ENCODE data around the gene RABEPK. TPM values are rescaled to one million over a fixed set of nuclear protein-coding genes. Genes with fewer than 3 reads are reported as not detected.

Gene RABEPK
- total and polyA plus RNA-seq, 2 experiments from 2014 or later, result 20.4 to 30.1 TPM

- Histone ChIP-seq H4K20me1 (ENCODE audit: insufficient read depth, poor library complexity, severe bottlenecking) (peaks cover 8% of the 10 kb centered on the region), H3K79me2 (peaks cover 16% of the 10 kb centered on the region), H3K27me3 (no peaks in the 10 kb centered on the region), H3K4me2 (no peak overlapping the region), H3K4me3 (no peak overlapping the region), H2AFZ (no peak overlapping the region), H3K9me2 (replicated peaks; ENCODE audit: insufficient read depth) (no peaks in the 10 kb centered on the region), H3K36me3 (replicated peaks; ENCODE audit: insufficient read depth, low read depth) (no peaks in the 10 kb centered on the region), H3K4me1 (ENCODE audit: insufficient read depth) (peaks cover 7% of the 10 kb centered on the region), H3K9me3 (ENCODE audit: low read depth) (no peaks in the 10 kb centered on the region), H3K27ac (no peak overlapping the region)
- DNase-seq (ENCODE audit: low spot score), result no peak
- WGBS (ENCODE audit: low lambda C conversion rate, missing lambda C conversion rate), result 94% methylated on average over 6 of the region's 6 CpGs
- TF ChIP-seq EZH2phosphoT487 (IDR thresholded peaks at IDR 0.05; ENCODE audit: low read depth, severe bottlenecking, unreplicated experiment) (no peak), CTCF (IDR thresholded peaks at IDR 0.05; ENCODE audit: poor library complexity) (no peak), EZH2 (IDR thresholded peaks at IDR 0.05; ENCODE audit: borderline replicate concordance) (no peak)
Observed at GRCh38 chr9:125258160-125258785, 57.9 kb downstream of the RABEPK start.

GRCh38 chr9:125258832-125259534, 58.6 kb downstream of the RABEPK start:
- H3K79me2 ChIP-seq, result peaks cover 23% of the 10 kb centered on the region
- no peaks in the 10 kb centered on the region for H3K9me2 ChIP-seq (replicated peaks; ENCODE audit: insufficient read depth)
- H3K4me1 ChIP-seq (ENCODE audit: insufficient read depth), result peaks cover 7% of the 10 kb centered on the region
- TF ChIP-seq EZH2 (IDR thresholded peaks at IDR 0.05; ENCODE audit: borderline replicate concordance) (no peak), CTCF (IDR thresholded peaks at IDR 0.05; ENCODE audit: poor library complexity) (no peak), EZH2phosphoT487 (IDR thresholded peaks at IDR 0.05; ENCODE audit: low read depth, severe bottlenecking, unreplicated experiment) (no peak)
- H4K20me1 ChIP-seq (ENCODE audit: insufficient read depth, poor library complexity, severe bottlenecking), result peaks cover 9% of the 10 kb centered on the region
- no peaks in the 10 kb centered on the region for H3K36me3 ChIP-seq (replicated peaks; ENCODE audit: insufficient read depth, low read depth)
- no peak for DNase-seq (ENCODE audit: low spot score)
- H3K4me2 ChIP-seq, result no peak overlapping the region
- WGBS (ENCODE audit: low lambda C conversion rate, missing lambda C conversion rate), result 86% methylated on average over 2 of the region's 2 CpGs
- H3K9me3 ChIP-seq (ENCODE audit: low read depth), result no peaks in the 10 kb centered on the region
- no peak overlapping the region for H3K4me3 ChIP-seq
- no peaks in the 10 kb centered on the region for H3K27me3 ChIP-seq
- no peak overlapping the region for H2AFZ ChIP-seq
- no peak overlapping the region for H3K27ac ChIP-seq

GRCh38 chr9:125260561-125260960, 60.2 kb downstream of the RABEPK start:
- H4K20me1 ChIP-seq (ENCODE audit: insufficient read depth, poor library complexity, severe bottlenecking), result peaks cover 10% of the 10 kb centered on the region
- H3K4me3 ChIP-seq, result no peak overlapping the region
- TF ChIP-seq EZH2 (IDR thresholded peaks at IDR 0.05; ENCODE audit: borderline replicate concordance) (no peak), CTCF (IDR thresholded peaks at IDR 0.05; ENCODE audit: poor library complexity) (no peak), EZH2phosphoT487 (IDR thresholded peaks at IDR 0.05; ENCODE audit: low read depth, severe bottlenecking, unreplicated experiment) (no peak)
- DNase-seq (ENCODE audit: low spot score), result no peak
- H3K9me3 ChIP-seq (ENCODE audit: low read depth), result no peaks in the 10 kb centered on the region
- no peaks in the 10 kb centered on the region for H3K9me2 ChIP-seq (replicated peaks; ENCODE audit: insufficient read depth)
- no peak overlapping the region for H2AFZ ChIP-seq
- peaks cover 39% of the 10 kb centered on the region for H3K79me2 ChIP-seq
- peaks cover 7% of the 10 kb centered on the region for H3K4me1 ChIP-seq (ENCODE audit: insufficient read depth)
- H3K36me3 ChIP-seq (replicated peaks; ENCODE audit: insufficient read depth, low read depth), result no peaks in the 10 kb centered on the region
- H3K27me3 ChIP-seq, result no peaks in the 10 kb centered on the region
- no peak overlapping the region for H3K27ac ChIP-seq
- H3K4me2 ChIP-seq, result no peak overlapping the region

All from hepatocyte (in vitro differentiated cells).